Loucy (cell line): ENCODE measurements around the gene NIPSNAP2.
"Not testable (repeated sequence)": the region's sequence is repeated elsewhere in the genome, so short reads cannot be mapped to it uniquely, and the experiment has no call there.

Experiments used
- EZH2phosphoT487 ChIP-seq: fragments of 200-600 bp; IDR thresholded peaks from 2 replicates; pipeline ENCODE4 v1.6.1; 2018; ENCODE audit warnings: antibody characterized with exemption, mild to moderate bottlenecking, moderate library complexity, borderline replicate concordance
- TF ChIP-seq, protein P1 (sequence below): fragments of 200-600 bp; sonication (generic); conservative IDR thresholded peaks from 2 replicates; pipeline ENCODE4 v1.5.1; 2014; ENCODE audit warnings: mild to moderate bottlenecking, antibody characterized with exemption, low read length

DNA sequence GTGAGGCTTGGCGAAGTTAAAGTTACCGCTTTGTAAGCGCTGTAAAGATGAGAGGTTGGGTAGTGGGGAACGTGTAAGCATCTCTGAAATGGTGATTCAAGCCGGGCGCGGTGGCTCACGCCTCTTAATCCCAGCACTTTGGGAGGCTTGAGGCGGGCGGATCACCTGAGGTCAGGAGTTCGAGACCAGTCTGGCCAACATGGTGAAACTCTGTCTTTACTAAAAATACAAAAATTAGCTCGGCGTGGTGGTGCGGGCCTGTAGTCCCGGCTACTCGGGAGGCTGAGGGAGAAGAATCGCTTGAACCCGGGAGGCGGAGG, 12.1 kb upstream of the NIPSNAP2 start:
- TF ChIP-seq, protein P1, sequence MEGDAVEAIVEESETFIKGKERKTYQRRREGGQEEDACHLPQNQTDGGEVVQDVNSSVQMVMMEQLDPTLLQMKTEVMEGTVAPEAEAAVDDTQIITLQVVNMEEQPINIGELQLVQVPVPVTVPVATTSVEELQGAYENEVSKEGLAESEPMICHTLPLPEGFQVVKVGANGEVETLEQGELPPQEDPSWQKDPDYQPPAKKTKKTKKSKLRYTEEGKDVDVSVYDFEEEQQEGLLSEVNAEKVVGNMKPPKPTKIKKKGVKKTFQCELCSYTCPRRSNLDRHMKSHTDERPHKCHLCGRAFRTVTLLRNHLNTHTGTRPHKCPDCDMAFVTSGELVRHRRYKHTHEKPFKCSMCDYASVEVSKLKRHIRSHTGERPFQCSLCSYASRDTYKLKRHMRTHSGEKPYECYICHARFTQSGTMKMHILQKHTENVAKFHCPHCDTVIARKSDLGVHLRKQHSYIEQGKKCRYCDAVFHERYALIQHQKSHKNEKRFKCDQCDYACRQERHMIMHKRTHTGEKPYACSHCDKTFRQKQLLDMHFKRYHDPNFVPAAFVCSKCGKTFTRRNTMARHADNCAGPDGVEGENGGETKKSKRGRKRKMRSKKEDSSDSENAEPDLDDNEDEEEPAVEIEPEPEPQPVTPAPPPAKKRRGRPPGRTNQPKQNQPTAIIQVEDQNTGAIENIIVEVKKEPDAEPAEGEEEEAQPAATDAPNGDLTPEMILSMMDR, result not testable (repeated sequence)
- TF ChIP-seq EZH2phosphoT487, result not testable (repeated sequence)
